HEK293T (cell line): Measurements from ENCODE around the gene HSPB7.

ENCODE experiments used
- BHLHE40 ChIP-seq: fragments of 450-650 bp; IDR thresholded peaks from 2 replicates; pipeline ENCODE4 v1.6.1; 2016; ENCODE audit warnings: mild to moderate bottlenecking, moderate library complexity, borderline replicate concordance
- FOXA1 ChIP-seq: fragments of 450-650 bp; IDR thresholded peaks from 2 replicates; pipeline ENCODE4 v1.6.1; 2016; ENCODE audit warnings: mild to moderate bottlenecking
- FOXM1 ChIP-seq: fragments of 450-650 bp; IDR thresholded peaks from 2 replicates; pipeline ENCODE4 v1.6.1; 2017; ENCODE audit warnings: mild to moderate bottlenecking, borderline replicate concordance
- LEF1 ChIP-seq: fragments of 450-650 bp; IDR thresholded peaks from 2 replicates; pipeline ENCODE4 v1.6.1; 2017; ENCODE audit warnings: mild to moderate bottlenecking, borderline replicate concordance
- TARDBP ChIP-seq: fragments of 450-650 bp; IDR thresholded peaks from 2 replicates; pipeline ENCODE4 v1.6.1; 2016

- TF ChIP-seq TARDBP: no peak
- TF ChIP-seq FOXM1: no peak
- TF ChIP-seq FOXA1: no peak
- no peak for TF ChIP-seq LEF1
- TF ChIP-seq BHLHE40: no peak
Measured at GRCh38 chr1:15975805-15976680, 41.8 kb downstream of the HSPB7 start, which contains the start of gene ZBTB17.
